Adrenal gland (tissue), 12 donors: ENCODE results near the gene PGAP3. TPM values are rescaled to one million over a fixed set of nuclear protein-coding genes. Genes with fewer than 3 reads are reported as not detected.

Experiments
- DNase-seq, 7 donors: peaks; one replicate each; pipeline ENCODE4 v3.0.0-alpha.2; 2019 to 2020
- H3K27ac ChIP-seq, 5 donors: fragments of 200-600 bp; sonication (generic) in 4 of 5; 1 replicate in 3 of 5; 2 replicates in 2 of 5; pipeline versions ENCODE4 v1.5.1 to v1.8.0; 2016 to 2020; ENCODE audit warnings: mild to moderate bottlenecking in 1 of 5
- H3K27me3 ChIP-seq: fragments of 200-600 bp; 2 replicates; pipeline ENCODE4 v1.8.0; 2021
- H3K36me3 ChIP-seq, 2 donors: fragments of 200-600 bp; replicated peaks in 1 of 2; 1 replicate in 1 of 2; 2 replicates in 1 of 2; pipeline versions ENCODE4 v1.5.1 to v1.8.0; 2018 to 2022
- H3K4me1 ChIP-seq, 2 donors: fragments of 200-600 bp; replicated peaks in 1 of 2; 1 replicate in 1 of 2; 2 replicates in 1 of 2; pipeline versions ENCODE4 v1.5.1 to v1.8.0; 2018 to 2021
- H3K4me3 ChIP-seq, 4 donors: fragments of 200-600 bp; sonication (generic) in 3 of 4; one replicate each; pipeline ENCODE4 v1.5.1; 2016 to 2018
- H3K9me3 ChIP-seq, 3 donors: fragments of 200-600 bp; sonication (generic) in 1 of 3; replicated peaks in 1 of 3; 1 replicate in 2 of 3; 2 replicates in 1 of 3; pipeline versions ENCODE4 v1.5.1 to v1.8.0; 2016 to 2021
- POLR2A ChIP-seq, 2 donors: fragments of 450-650 bp; IDR thresholded peaks; one replicate each; pipeline ENCODE4 v1.6.1; 2017; ENCODE audit warnings: antibody characterized with exemption in 2 of 2, mild to moderate bottlenecking in 2 of 2, moderate library complexity in 1 of 2
- WGBS, 4 donors: extraction: QIAGEN DNeasy Blood & Tissue Kit in 2 of 4; methylation state at CpG; one replicate each; pipeline versions ENCODE4 v1.1.5 to v1.1.7; 2013 to 2017; 5-methylcytosine and 5-hydroxymethylcytosine counted together
- intact Hi-C, 2 donors: fragments of 100-400 bp; cut with DNase I; formaldehyde crosslinking; loops; one replicate each; pipeline versions ENCODE4 v1.14.1 to v1.15.0; 2022 to 2023
- polyA plus RNA-seq, 3 donors: library from polyadenylated mRNA; stranded (reverse); fragments of 200-250 nt in 2 of 3; fragments of 350-450 nt in 1 of 3; fragmentation: Illumina TruSeq in 1 of 3; extraction: RNeasy Lipid Tissue Mini Kit (QIAGEN cat#74804) in 1 of 3; gene quantifications; one replicate each; pipeline ENCODE4 v1.2.3, GENCODE V29; 2013 to 2014
- total RNA-seq, 9 donors: library from RNA; depleted of rRNA in 4 of 9; stranded (reverse); fragments of >200 nt in 4 of 9; fragments of 120-200 nt in 1 of 9; fragmentation: NEBNext Ultra II Directional in 1 of 9; extraction: Animal tissue kit (Norgen Biotek cat#: 25700) in 1 of 9; gene quantifications; one replicate each; pipeline versions ENCODE4 v1.1.0 to v1.2.4, GENCODE V29; 2013 to 2023
- TF ChIP-seq, protein P1 (sequence below), 6 experiments: fragments of 450-650 bp in 4 of 6; fragments of 200-600 bp in 2 of 6; sonication (generic) in 1 of 6; IDR thresholded peaks; 1 replicate in 5 of 6; 2 replicates in 1 of 6; pipeline versions ENCODE4 v1.5.1 to v1.8.0; 2016 to 2021; ENCODE audit warnings: antibody characterized with exemption in 6 of 6, mild to moderate bottlenecking in 2 of 6, moderate library complexity in 1 of 6
- donor health status: healthy with polysubstance abuse.
- donor health status: Bipolar disorder and iron deficiency.
- donor health status: DM: yes; HTN: yes; CAD: no.
- donor health status: DM: no; HTN: no; CAD: no.
- donor health status: DM: no; HTN: no; CAD: no.
- donor health status: DM: yes; HTN: yes; CAD: no.

Gene PGAP3
- total and polyA plus RNA-seq, 12 donors = 7.6 to 35.1 (median 22.7) TPM

DNA sequence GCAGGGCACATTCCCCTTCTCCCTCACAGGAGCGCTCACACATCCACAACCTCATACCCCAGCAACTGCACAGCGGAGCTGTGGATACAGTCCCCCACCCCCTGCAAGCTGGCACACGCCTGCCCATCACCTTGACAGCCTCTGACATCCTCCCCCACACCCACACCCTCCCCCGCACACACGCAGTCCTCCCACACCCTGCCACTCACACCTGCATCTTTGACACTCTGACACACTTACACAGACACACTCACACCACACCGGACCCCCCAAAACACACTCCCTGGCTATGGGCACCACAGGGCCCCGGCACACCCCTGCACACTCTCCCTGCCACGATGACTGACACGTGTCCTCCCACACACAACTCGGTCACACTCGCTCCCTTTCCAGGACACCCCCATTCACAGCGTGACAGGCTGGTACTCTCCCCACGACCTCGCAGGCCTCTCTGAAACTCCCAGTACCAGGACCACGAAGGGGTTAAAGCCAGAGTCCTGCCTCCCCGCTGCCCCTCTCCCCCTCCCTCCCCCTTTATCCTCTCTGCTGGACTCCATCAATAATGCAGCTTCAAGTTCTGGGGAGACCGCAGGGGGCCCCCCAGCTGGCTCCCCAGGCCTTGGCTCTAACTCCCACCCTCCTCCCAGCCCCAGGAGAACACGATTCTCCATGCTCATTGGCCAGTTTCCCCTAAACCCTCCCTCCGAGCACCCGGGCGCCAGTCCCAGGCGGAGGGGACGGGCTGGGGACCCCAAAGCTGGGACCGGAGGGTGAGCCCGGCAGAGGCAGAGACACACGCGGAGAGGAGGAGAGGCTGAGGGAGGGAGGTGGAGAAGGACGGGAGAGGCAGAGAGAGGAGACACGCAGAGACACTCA lies 61.4 kb downstream of the PGAP3 start, which contains the start of gene PPP1R1B:
TSS of gene PPP1R1B (plus strand) at position 782 of the 876 bp plus-strand sequence. CDS start 441 bp downstream, outside the sequence.
- peak within 1 kb of the TSS in 1 of 4 donors; percentile 40 for H3K4me3 ChIP-seq
- H3K9me3 ChIP-seq = no peaks in the 10 kb centered on the region
- H3K4me1 ChIP-seq = peaks cover 9 to 16% of the 10 kb centered on the region in 2 donors
- TF ChIP-seq, protein P1, sequence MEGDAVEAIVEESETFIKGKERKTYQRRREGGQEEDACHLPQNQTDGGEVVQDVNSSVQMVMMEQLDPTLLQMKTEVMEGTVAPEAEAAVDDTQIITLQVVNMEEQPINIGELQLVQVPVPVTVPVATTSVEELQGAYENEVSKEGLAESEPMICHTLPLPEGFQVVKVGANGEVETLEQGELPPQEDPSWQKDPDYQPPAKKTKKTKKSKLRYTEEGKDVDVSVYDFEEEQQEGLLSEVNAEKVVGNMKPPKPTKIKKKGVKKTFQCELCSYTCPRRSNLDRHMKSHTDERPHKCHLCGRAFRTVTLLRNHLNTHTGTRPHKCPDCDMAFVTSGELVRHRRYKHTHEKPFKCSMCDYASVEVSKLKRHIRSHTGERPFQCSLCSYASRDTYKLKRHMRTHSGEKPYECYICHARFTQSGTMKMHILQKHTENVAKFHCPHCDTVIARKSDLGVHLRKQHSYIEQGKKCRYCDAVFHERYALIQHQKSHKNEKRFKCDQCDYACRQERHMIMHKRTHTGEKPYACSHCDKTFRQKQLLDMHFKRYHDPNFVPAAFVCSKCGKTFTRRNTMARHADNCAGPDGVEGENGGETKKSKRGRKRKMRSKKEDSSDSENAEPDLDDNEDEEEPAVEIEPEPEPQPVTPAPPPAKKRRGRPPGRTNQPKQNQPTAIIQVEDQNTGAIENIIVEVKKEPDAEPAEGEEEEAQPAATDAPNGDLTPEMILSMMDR (IDR thresholded peaks at IDR 0.05) = no peak
- no peak for TF ChIP-seq POLR2A (IDR thresholded peaks at IDR 0.05)
- intact Hi-C loops = loop anchor here in 1 of 2 donors (5.0 kb wide), 1 partner anchor 126 kb away; no protein-coding TSS in a partner anchor
- peaks cover 13% of the 10 kb centered on the region for H3K27me3 ChIP-seq
- peak within 1 kb of the TSS in 1 of 5 donors; percentile 47 for H3K27ac ChIP-seq
- no peak for DNase-seq
- 22 to 29% (median 24%) methylated on average over 21 to 29 of the region's 29 CpGs for WGBS, 4 donors
- no peaks in the 10 kb centered on the region for H3K36me3 ChIP-seq

DNA sequence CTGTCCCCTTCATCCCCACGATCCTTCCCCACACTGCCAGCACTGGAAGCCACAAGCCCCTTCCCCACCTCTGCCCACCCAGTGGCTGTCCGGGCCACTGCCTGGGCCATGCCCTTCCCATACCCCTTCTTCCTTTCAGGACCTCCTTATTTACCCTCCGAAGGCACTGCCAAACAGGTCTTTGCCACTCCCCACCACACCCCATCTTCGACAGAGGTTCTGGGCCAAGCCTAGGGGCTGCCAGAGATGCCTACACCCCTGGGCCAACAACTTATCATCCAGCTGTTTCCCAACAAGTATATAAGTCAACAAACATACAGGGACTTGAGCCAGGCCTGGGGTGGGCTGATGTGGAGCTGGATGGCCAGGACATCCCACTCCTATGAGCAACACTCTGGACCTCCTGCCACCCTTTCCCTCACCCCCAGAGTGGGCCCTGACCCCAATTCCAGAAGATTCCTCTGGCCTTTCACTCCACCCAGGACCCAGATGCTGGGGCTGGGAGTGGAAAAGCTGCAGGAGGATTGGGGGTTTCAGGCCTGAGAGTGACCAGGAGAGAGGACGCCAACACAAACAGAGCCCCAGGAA lies 62.6 kb downstream of the PGAP3 start:
- Histone ChIP-seq H3K27me3 (peaks cover 13% of the 10 kb centered on the region), H3K9me3 (no peaks in the 10 kb centered on the region), H3K4me1 (peaks cover 9 to 16% of the 10 kb centered on the region in 2 donors), H3K36me3 (no peaks in the 10 kb centered on the region), H3K4me3 (no peak overlapping the region), H3K27ac (no peak overlapping the region)
- DNase-seq = no peak
- 55 to 73% (median 62%) methylated on average over 3 to 5 of the region's 5 CpGs for WGBS, 4 donors
- intact Hi-C loops = loop anchor here (2.0 to 5.0 kb wide), 2 partner anchors 76 to 127 kb away; no protein-coding TSS in a partner anchor
- no peak for TF ChIP-seq POLR2A (IDR thresholded peaks at IDR 0.05)
- TF ChIP-seq, protein P1 (IDR thresholded peaks at IDR 0.05) = no peak

DNA sequence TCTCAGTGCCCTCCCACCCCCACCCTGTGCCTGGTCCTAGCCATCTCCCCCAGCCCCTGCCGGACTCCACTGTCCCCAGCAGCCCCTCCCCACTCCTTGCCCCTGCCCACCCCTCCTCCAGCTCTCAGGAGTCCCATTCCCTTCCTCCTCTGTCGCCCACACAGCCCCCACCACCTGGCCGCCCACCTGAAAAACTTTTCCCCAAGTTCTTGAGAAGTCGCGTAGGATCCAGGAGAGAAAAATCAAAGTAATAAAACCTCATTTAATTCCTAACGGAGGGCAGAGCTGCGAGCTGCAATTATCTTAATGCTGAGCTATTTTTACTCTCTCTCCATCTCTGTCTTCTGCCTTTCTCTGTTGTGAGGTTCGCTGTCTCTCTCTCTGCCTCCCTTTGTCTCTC lies 63.5 kb downstream of the PGAP3 start:
- intact Hi-C loops = loop anchor here in 1 of 2 donors (2.0 kb wide), 1 partner anchor 76 kb away; no protein-coding TSS in a partner anchor
- 75 to 79% (median 76%) methylated on average over 7 to 8 of the region's 8 CpGs for WGBS, 4 donors
- no peaks in the 10 kb centered on the region for H3K9me3 ChIP-seq
- TF ChIP-seq, protein P1 (IDR thresholded peaks at IDR 0.05) = no peak
- H3K4me1 ChIP-seq = peaks cover 9 to 16% of the 10 kb centered on the region in 2 donors
- no peaks in the 10 kb centered on the region for H3K36me3 ChIP-seq
- no peak overlapping the region for H3K4me3 ChIP-seq
- H3K27me3 ChIP-seq = peaks cover 13% of the 10 kb centered on the region
- no peak overlapping the region for H3K27ac ChIP-seq
- DNase-seq = no peak

DNA sequence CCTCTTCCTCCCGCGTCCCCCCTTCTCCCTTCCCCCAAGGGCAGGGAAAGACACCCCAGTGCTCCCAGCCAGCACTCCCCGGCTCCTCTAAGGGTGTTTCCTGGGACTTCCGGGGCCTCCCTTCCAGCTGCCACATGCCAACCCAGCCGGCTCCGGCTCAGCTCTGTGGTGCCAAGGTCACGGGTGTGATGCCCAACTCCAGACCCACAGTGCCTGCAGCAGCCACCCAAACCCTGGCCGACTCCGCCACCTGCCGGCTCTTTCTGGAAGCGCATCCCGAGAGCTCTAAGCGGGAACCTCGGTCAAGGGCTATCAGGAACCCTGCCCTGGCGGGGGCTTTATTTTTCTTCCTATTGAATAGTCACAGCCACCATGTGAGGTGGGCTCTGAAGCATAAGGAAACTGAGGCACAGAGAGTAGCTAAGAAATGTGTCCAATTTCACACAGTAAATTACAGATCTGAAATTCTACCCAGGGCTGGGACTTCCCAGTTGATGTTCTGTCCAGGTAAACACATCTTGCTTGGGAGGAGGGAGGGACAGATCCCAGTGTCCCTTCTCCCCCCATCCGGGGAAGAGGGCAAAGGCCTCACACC lies 64.4 kb downstream of the PGAP3 start:
- intact Hi-C loops = loop anchor here (2.0 kb wide), 2 partner anchors 45 to 75 kb away; partner anchors contain the start of gene PNMT (in 1 of the 2)
- Histone ChIP-seq H3K27ac (peak overlapping the region in 1 of 5 donors; percentile 46), H3K36me3 (no peaks in the 10 kb centered on the region), H3K4me3 (no peak overlapping the region), H3K27me3 (peaks cover 13% of the 10 kb centered on the region), H3K9me3 (no peaks in the 10 kb centered on the region), H3K4me1 (peaks cover 12 to 19% of the 10 kb centered on the region in 2 donors)
- DNase-seq = peak; percentile 91 to 96 (median 94)
- WGBS, 4 donors = 0 to 5% (median 3%) methylated on average over 9 to 16 of the region's 16 CpGs
- TF ChIP-seq, protein P1 (IDR thresholded peaks at IDR 0.05) = peak; percentile 85 to 96 (median 92)
- no peak for TF ChIP-seq POLR2A (IDR thresholded peaks at IDR 0.05)
